CD4-positive, alpha-beta T cell (primary cell): ENCODE data around the gene CCDC85B. TPM values are rescaled to one million over a fixed set of nuclear protein-coding genes. Genes with fewer than 3 reads are reported as not detected.
"Not testable (repeated sequence)": the region's sequence is repeated elsewhere in the genome, so short reads cannot be mapped to it uniquely, and the experiment has no call there.

ENCODE experiments used
- ATAC-seq: fragments of 200-7000 bp; cut with Tn5 transposase; one replicate; pipeline ENCODE4 v1.10.0; 2022; ENCODE audit warnings: mild to moderate bottlenecking; ENCODE audit not compliant: poor library complexity
- CTCF ChIA-PET: fragments of 350-600 bp; sonication (Branson Sonifier 250); formaldehyde crosslinking; loops from one replicate; lab custom pipeline; 2021; ENCODE audit warnings: antibody characterized with exemption, inconsistent platforms; lab: Charles Lee
- POLR2A ChIA-PET: fragments of 350-600 bp; sonication (Branson Sonifier 250); formaldehyde crosslinking; loops from one replicate; lab custom pipeline; 2021; ENCODE audit warnings: antibody characterized with exemption, inconsistent platforms; lab: Charles Lee
- DNase-seq, 14 experiments: peaks; one replicate each; pipeline ENCODE4 v3.0.0-alpha.2; 2013 to 2020; ENCODE audit warnings: mixed read lengths in 2 of 14
- H3K27ac ChIP-seq, 2 donors: one replicate each; pipeline versions ENCODE4 v1.5.1 to v1.7.0; 2013; ENCODE audit warnings: low read length in 2 of 2, low read depth in 1 of 2, mild to moderate bottlenecking in 1 of 2
- H3K27me3 ChIP-seq, 2 experiments: 1 replicate in 1 of 2; 2 replicates in 1 of 2; pipeline versions ENCODE4 v1.6.1 to v1.7.0; 2013; ENCODE audit warnings: low read length in 2 of 2, control low read depth in 1 of 2, mild to moderate bottlenecking in 1 of 2, moderate library complexity in 1 of 2; ENCODE audit not compliant: insufficient read depth in 2 of 2, control insufficient read depth in 1 of 2
- H3K36me3 ChIP-seq: one replicate; pipeline ENCODE4 v1.6.1; 2013; ENCODE audit warnings: low read length, control low read depth; ENCODE audit not compliant: insufficient read depth
- H3K4me1 ChIP-seq: one replicate; pipeline ENCODE4 v1.6.1; 2013; ENCODE audit warnings: low read length, control low read depth; ENCODE audit not compliant: insufficient read depth
- H3K4me3 ChIP-seq: one replicate; pipeline ENCODE4 v1.5.1; 2013; ENCODE audit warnings: mild to moderate bottlenecking, low read length, moderate library complexity
- H3K9me3 ChIP-seq, 2 experiments: 1 replicate in 1 of 2; 2 replicates in 1 of 2; pipeline versions ENCODE4 v1.6.1 to v1.7.0; 2013; ENCODE audit warnings: low read length in 2 of 2, mild to moderate bottlenecking in 2 of 2, control low read depth in 1 of 2, moderate library complexity in 1 of 2; ENCODE audit not compliant: control insufficient read depth in 1 of 2, insufficient read depth in 1 of 2
- H3K27ac Mint-ChIP-seq: one replicate; pipeline ENCODE4 v1.8.0; 2020; ENCODE audit warnings: mixed read lengths
- H3K27me3 Mint-ChIP-seq: one replicate; pipeline ENCODE4 v1.8.0; 2021; ENCODE audit warnings: mixed read lengths
- H3K36me3 Mint-ChIP-seq: one replicate; pipeline ENCODE4 v1.8.0; 2021; ENCODE audit warnings: low read depth, mixed read lengths
- H3K4me1 Mint-ChIP-seq: one replicate; pipeline ENCODE4 v1.8.0; 2021; ENCODE audit warnings: low read depth, mixed read lengths
- H3K4me3 Mint-ChIP-seq: one replicate; pipeline ENCODE4 v1.8.0; 2020; ENCODE audit warnings: mild to moderate bottlenecking, mixed read lengths
- H3K9me3 Mint-ChIP-seq: one replicate; pipeline ENCODE4 v1.8.0; 2020; ENCODE audit warnings: mixed read lengths
- intact Hi-C, 2 experiments: fragments of 100-400 bp; cut with DNase I in 1 of 2; cut with micrococcal nuclease in 1 of 2; formaldehyde crosslinking; loops; one replicate each; pipeline versions ENCODE4 v1.15.1 to v1.9.0; 2023 to 2025; cut with DNase I, micrococcal nuclease
- total RNA-seq, 174 experiments: library from RNA in 2 of 174; stranded (reverse) in 2 of 174; gene quantifications; one replicate each; pipeline ENCODE4 v1.2.3 and lab custom pipeline; 2021 to 2026
- TF ChIP-seq, protein P1 (sequence below): fragments of 200-600 bp; IDR thresholded peaks from one replicate; pipeline ENCODE4 v1.8.0; 2022; ENCODE audit warnings: antibody characterized with exemption, mild to moderate bottlenecking

CCDC85B gene
- total RNA-seq, 2 experiments from 2014 or later: 23.1 to 25.8 TPM

DNA sequence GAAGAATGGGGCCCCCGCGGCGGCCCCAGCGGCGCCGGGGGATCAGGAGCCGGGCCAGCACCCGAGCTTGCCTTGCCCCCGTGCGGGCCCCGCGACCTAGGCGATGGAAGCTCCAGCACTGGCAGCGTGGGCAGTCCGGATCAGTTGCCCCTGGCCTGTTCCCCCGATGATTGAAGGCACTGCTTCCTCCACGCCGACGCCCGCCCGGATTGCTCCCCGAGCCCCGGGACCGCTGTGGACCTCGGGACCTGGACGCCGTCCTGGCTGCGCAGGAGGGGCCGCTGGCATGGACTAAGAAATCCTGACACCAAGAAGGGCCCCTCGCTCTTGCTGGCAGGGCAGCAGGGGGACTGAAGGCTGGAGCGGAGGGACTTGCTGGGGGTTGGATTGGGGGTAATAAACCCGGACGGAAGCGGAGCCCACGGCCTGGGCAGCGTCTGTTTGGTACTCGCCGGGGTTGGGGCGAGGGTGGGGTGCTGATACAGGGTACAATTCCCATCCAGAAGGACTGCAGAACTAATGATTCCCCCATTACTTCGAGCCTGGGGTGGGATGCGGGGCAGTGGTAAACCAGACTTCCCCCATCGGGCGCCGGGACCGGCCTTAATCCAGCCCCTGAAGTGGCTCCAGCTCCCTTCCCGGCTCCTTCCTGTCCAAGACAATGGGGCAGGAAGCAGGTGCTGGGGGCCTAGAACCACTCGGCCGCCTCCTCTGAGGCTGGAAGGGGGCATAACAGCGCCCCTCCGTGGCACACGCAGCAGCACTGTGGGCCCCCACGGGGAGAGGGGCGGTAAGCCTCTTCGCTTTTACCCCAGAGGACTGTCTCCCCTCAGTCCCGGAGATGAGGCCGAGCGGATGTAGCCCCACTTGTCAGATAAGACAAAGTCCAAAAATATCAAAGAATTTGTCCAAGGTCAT lies 1.0 kb downstream of the CCDC85B start:
- H3K4me1 Mint-ChIP-seq: peaks cover 64% of the 10 kb centered on the region
- peak overlapping the region; percentile 95 for H3K27ac Mint-ChIP-seq
- no peaks in the 10 kb centered on the region for H3K9me3 Mint-ChIP-seq
- no peaks in the 10 kb centered on the region for H3K27me3 ChIP-seq
- no peaks in the 10 kb centered on the region for H3K27me3 Mint-ChIP-seq
- no peaks in the 10 kb centered on the region for H3K36me3 ChIP-seq
- H3K36me3 Mint-ChIP-seq: peaks cover 20% of the 10 kb centered on the region
- H3K4me3 ChIP-seq: peak overlapping the region; percentile 78
- H3K9me3 ChIP-seq: no peaks in the 10 kb centered on the region
- TF ChIP-seq, protein P1, sequence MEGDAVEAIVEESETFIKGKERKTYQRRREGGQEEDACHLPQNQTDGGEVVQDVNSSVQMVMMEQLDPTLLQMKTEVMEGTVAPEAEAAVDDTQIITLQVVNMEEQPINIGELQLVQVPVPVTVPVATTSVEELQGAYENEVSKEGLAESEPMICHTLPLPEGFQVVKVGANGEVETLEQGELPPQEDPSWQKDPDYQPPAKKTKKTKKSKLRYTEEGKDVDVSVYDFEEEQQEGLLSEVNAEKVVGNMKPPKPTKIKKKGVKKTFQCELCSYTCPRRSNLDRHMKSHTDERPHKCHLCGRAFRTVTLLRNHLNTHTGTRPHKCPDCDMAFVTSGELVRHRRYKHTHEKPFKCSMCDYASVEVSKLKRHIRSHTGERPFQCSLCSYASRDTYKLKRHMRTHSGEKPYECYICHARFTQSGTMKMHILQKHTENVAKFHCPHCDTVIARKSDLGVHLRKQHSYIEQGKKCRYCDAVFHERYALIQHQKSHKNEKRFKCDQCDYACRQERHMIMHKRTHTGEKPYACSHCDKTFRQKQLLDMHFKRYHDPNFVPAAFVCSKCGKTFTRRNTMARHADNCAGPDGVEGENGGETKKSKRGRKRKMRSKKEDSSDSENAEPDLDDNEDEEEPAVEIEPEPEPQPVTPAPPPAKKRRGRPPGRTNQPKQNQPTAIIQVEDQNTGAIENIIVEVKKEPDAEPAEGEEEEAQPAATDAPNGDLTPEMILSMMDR: peak; percentile 8
- H3K27ac ChIP-seq: peak overlapping the region; percentile 58 to 88
- intact Hi-C loops: no loop called here
- ChIA-PET CTCF (interaction anchor here (1.0 to 5.2 kb wide), 16 partner anchors 7 to 421 kb away, joined by 3 to 80 read pairs (median 4); partner anchors contain the start of genes AP5B1, CFL1, FOSL1 and KAT5), POLR2A (interaction anchor here (0.7 to 5.8 kb wide), 37 partner anchors 9 to 795 kb away, joined by 3 to 248 read pairs (median 8); partner anchors contain the start of genes AP5B1, BANF1, C11orf68 and CFL1)
- H3K4me1 ChIP-seq: peaks cover 72% of the 10 kb centered on the region
- ATAC-seq: no peak
- DNase-seq: peak in 3 of 14 experiments; percentile 42 to 58 (median 51)
- peak overlapping the region; percentile 88 for H3K4me3 Mint-ChIP-seq

DNA sequence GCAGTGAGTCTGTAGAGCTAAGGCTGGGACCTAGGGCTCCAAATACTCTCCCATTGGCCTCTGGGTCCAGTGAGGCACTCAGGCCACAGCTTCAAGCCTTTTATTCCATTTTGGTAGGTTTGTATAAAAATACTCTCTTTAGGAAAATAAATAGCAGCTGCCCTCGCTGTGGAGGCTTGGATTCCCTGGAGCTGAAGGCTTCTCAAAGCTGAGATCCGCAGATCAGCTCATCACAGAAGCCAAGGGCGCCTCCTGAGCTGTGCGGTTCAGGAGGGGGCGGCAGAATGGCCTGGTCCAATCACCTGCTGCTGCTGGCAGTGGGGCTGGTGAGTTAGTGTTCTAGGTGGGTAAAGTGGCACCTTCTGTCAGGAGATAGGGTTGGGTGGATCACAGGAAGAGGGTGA lies 1.7 kb downstream of the CCDC85B start:
- Mint-ChIP-seq H3K27ac (peak overlapping the region; percentile 88), H3K4me1 (peaks cover 59% of the 10 kb centered on the region), H3K36me3 (peaks cover 16% of the 10 kb centered on the region), H3K4me3 (peak overlapping the region; percentile 88)
- H3K27me3 Mint-ChIP-seq, H3K27me3 ChIP-seq, H3K9me3 Mint-ChIP-seq, H3K36me3 ChIP-seq, intact Hi-C loops, ATAC-seq, H3K9me3 ChIP-seq: not testable (repeated sequence)
- peaks cover 71% of the 10 kb centered on the region for H3K4me1 ChIP-seq
- CTCF ChIA-PET: interaction anchor here (0.9 to 1.7 kb wide), 5 partner anchors 8 to 180 kb away, joined by 3 to 4 read pairs (median 4); partner anchors contain the start of genes KAT5 and MUS81
- DNase-seq: peak in 2 of 14 experiments; percentile 42 to 50
- peak overlapping the region; percentile 78 for H3K4me3 ChIP-seq
- POLR2A ChIA-PET: interaction anchor here (1.2 to 5.8 kb wide), 6 partner anchors 12 to 181 kb away, joined by 4 to 104 read pairs (median 24); partner anchors contain the start of genes C11orf68, CFL1, CTSW and DRAP1
- H3K27ac ChIP-seq: peak overlapping the region in 1 of 2 donors; percentile 58

DNA sequence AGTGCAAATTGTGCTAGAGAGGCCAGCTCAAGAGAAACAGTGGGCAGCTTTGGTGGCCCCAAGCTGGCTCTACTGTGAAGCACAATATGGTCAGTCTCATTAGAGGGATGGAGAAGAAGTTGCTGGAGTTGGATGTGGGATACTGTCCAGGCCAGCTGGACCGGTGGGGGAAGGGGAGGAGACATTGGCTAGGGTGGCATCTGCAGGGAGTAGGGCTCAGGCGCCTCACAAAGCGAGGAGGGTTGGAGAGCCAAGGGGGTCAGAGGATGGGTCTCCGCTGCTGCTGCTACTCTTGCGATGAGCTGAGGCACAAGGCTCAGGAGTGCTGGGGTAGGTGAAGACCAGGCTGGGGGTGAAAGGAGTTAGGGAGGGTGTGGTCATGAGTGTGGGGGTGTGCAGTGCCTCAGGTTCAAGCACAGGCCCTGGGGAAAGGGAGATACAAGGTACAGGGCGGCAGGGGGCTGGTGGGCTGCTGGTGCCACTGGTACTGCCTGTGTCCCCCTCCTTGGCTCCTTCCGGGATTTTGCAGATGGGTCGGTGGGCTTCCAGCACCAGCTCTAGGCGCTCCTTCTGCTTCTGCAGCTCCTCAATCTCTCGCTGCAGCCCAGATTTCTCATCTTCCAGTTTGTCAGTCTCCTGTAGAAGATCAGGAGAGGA lies 2.3 kb downstream of the CCDC85B start:
- Mint-ChIP-seq H3K36me3 (peaks cover 16% of the 10 kb centered on the region), H3K9me3 (no peaks in the 10 kb centered on the region), H3K4me1 (peaks cover 56% of the 10 kb centered on the region), H3K27me3 (no peaks in the 10 kb centered on the region), H3K27ac (peak overlapping the region; percentile 88), H3K4me3 (peak overlapping the region; percentile 88)
- no peak for ATAC-seq
- ChIA-PET POLR2A (interaction anchor here (0.6 to 5.8 kb wide), 5 partner anchors 33 to 188 kb away, joined by 3 to 34 read pairs (median 4); partner anchors contain the start of genes CFL1, KAT5 and MUS81), CTCF (interaction anchor here (0.9 to 1.7 kb wide), 4 partner anchors 8 to 113 kb away, joined by 3 to 4 read pairs (median 4); partner anchors contain the start of gene MUS81)
- Histone ChIP-seq H3K9me3 (no peaks in the 10 kb centered on the region), H3K4me1 (peaks cover 65% of the 10 kb centered on the region), H3K27ac (peak overlapping the region; percentile 11 to 60), H3K27me3 (no peaks in the 10 kb centered on the region), H3K36me3 (no peaks in the 10 kb centered on the region), H3K4me3 (no peak overlapping the region)
- DNase-seq: no peak
- TF ChIP-seq, protein P1: no peak
- intact Hi-C loops: no loop called here
